Measurements from ENCODE around the gene APOE. TPM values are rescaled to one million over a fixed set of nuclear protein-coding genes. Genes with fewer than 3 reads are reported as not detected.
"Not testable (repeated sequence)": the region's sequence is repeated elsewhere in the genome, so short reads cannot be mapped to it uniquely, and the experiment has no call there.

APOE gene
- total and polyA plus RNA-seq, 2 of the 13 experiments (the other 11 are each of a cell fraction or from before 2014, with no cell fraction given), result 1,328 to 1,470 TPM

GRCh38 chr19:44914433-44915206 is 9.0 kb downstream of the APOE start, which contains the start of gene APOC1:
TSS of gene APOC1 (plus strand) at chr19:44914608. CDS start at chr19:44914892, 284 bp downstream.
- H3K9me3 ChIP-seq (ENCODE audit: low read length); H3K36me3 ChIP-seq (replicated peaks in 1 of 2; ENCODE audit: control insufficient read depth in 1 of 2, insufficient read depth in 2 of 2, low read length in 2 of 2); H4K20me1 ChIP-seq (ENCODE audit: insufficient read depth, low read length); CTCF ChIA-PET (ENCODE audit: low intra/inter-chr PET ratio, low total read pairs); H2AFZ ChIP-seq (ENCODE audit: low read length); intact Hi-C loops (cut with micrococcal nuclease; ENCODE audit: unreplicated experiment); H3K27me3 ChIP-seq (ENCODE audit: control insufficient read depth in 1 of 2, insufficient read depth in 2 of 2, low read length in 2 of 2); TF ChIP-seq NONO (IDR thresholded peaks at IDR 0.05): not testable (repeated sequence)
- DNase-seq (ENCODE audit: low spot score) (peak; percentile 89), ATAC-seq (peak; percentile 80), FAIRE-seq (peak; percentile 90)
- H3K4me1 ChIP-seq (ENCODE audit: insufficient read depth, low read length), result peaks cover 73% of the 10 kb centered on the region
- peaks cover 19% of the 10 kb centered on the region for H3K79me2 ChIP-seq (ENCODE audit: insufficient read depth, low read length)
- H3K9ac ChIP-seq (ENCODE audit: insufficient read depth, low read depth, low read length), result peak within 1 kb of the TSS; percentile 84
- H3K4me2 ChIP-seq (ENCODE audit: low read depth, low read length), result peak within 1 kb of the TSS; percentile 74
- POLR2A ChIA-PET, result interaction anchor here (0.6 to 14.7 kb wide), 17 partner anchors 10 to 68 kb away, joined by 3 to 317 read pairs (median 7); partner anchors contain the start of genes APOC2, APOE, CLPTM1 and NECTIN2
- in situ Hi-C loops (cut with HindIII; ENCODE audit: extremely low pct_ligation_motif_present, low pct_unique_long_range_greater_than_20kb), result loop anchor here (5.0 kb wide), 1 partner anchor 33 kb away; the partner anchor contains the start of gene APOC2
- H3K4me3 ChIP-seq (replicated peaks in 1 of 3; ENCODE audit: insufficient read depth in 1 of 3, low read depth in 2 of 3, low read length in 3 of 3), result peak within 1 kb of the TSS; percentile 53 to 77 (median 60)
- TSS peak; percentile 92 for BruUV-seq (replicated peaks)
- under 1% methylated on average over 21 of the region's 28 CpGs for WGBS (ENCODE audit: low lambda C conversion rate)
- H3K27ac ChIP-seq (ENCODE audit: extremely low read length, insufficient read depth, low read length), result peak within 1 kb of the TSS; percentile 88
- TF ChIP-seq RFXANK (CRISPR knock-in tag; IDR thresholded peaks at IDR 0.05) (peak; percentile 100), NRL (CRISPR knock-in tag; IDR thresholded peaks at IDR 0.05; ENCODE audit: borderline replicate concordance) (0 out of 2 replicates have a peak, but pooled peaks have one; percentile 26), SNAPC4 (CRISPR knock-in tag; IDR thresholded peaks at IDR 0.05) (0 out of 2 replicates have a peak, but pooled peaks have one; percentile 56), ARID4A (CRISPR knock-in tag; IDR thresholded peaks at IDR 0.05; ENCODE audit: borderline replicate concordance) (peak; percentile 55; the same call in 1 of the 2 replicates), NONO (CRISPR knock-in tag; conservative IDR thresholded peaks at IDR 0.05) (peak; percentile 46; the same call in 1 of the 2 replicates), ZBTB7A (CRISPR knock-in tag; IDR thresholded peaks at IDR 0.05) (peak; percentile 86), CREB1 (IDR thresholded peaks at IDR 0.05) (peak; percentile 94), CREB1 (CRISPR knock-in tag; IDR thresholded peaks at IDR 0.05) (peak; percentile 97), AGO2 (optimal IDR thresholded peaks at IDR 0.05; ENCODE audit: low read depth, low read length) (peak; percentile 53), NKX3-1 (CRISPR knock-in tag; IDR thresholded peaks at IDR 0.05) (0 out of 2 replicates have a peak, but pooled peaks have one; percentile 6), ZNF710 (CRISPR knock-in tag; IDR thresholded peaks at IDR 0.05; ENCODE audit: borderline replicate concordance) (0 out of 2 replicates have a peak, but pooled peaks have one; percentile 48)

Measured in HepG2 (cell line).